ENCODE results near the gene SLC22A17. TPM values are rescaled to one million over a fixed set of nuclear protein-coding genes. Genes with fewer than 3 reads are reported as not detected.
A peak's percentile ranks its signal among the peaks of the same experiment; 100 is the strongest.

Gene SLC22A17
- total RNA-seq (2021; fragmentation: NEBNext Ultra II Directional; extraction: Animal tissue kit (Norgen Biotek cat#: 25700)) (39.4 and 43.0 TPM in 2 replicates), polyA plus RNA-seq (2011; rRNA removed) (49.0 and 77.7 TPM in 2 replicates), polyA minus RNA-seq (2011; rRNA and poly(A)+ RNA removed) (17.3 and 17.8 TPM in 2 replicates)
- 37.0 TPM for polyA plus RNA-seq (2011; cell fraction: cytosol; rRNA removed)
- 247 TPM for polyA plus RNA-seq (2011; cell fraction: nucleus; rRNA removed)
- 27.3 to 49.2 TPM (median 43.9 TPM) in 4 replicates for polyA plus RNA-seq (2012, experiment 1 of 2)
- 32.6 TPM for polyA plus RNA-seq (2012, experiment 2 of 2)
- polyA plus RNA-seq (2013, experiment 1 of 2), result 46.6 TPM
- 48.6 TPM for polyA plus RNA-seq (2013, experiment 2 of 2)
- 21.3 TPM for polyA minus RNA-seq (2011; cell fraction: cytosol; rRNA and poly(A)+ RNA removed)
- polyA minus RNA-seq (2011; cell fraction: nucleus; rRNA and poly(A)+ RNA removed), result 35.1 TPM
- long read RNA-seq, experiment 1, transcript SLC22A17-211 (9 exons, 1,563 nt), result minor isoform, 5 of 44 reads
- long read RNA-seq, experiment 1, transcript SLC22A17-202 (10 exons, 2,238 nt), result major isoform, 11 of 44 reads
- long read RNA-seq, experiment 1, partial matches to known transcripts, result 12 of 44 reads
- long read RNA-seq, experiment 1, other reads (novel, unspliced or antisense), result 13 of 44 reads
- long read RNA-seq, experiment 2, partial matches to known transcripts, result 2 of 2 reads
- long read RNA-seq, experiment 2, other reads (novel, unspliced or antisense), result 0 of 2 reads

DNA sequence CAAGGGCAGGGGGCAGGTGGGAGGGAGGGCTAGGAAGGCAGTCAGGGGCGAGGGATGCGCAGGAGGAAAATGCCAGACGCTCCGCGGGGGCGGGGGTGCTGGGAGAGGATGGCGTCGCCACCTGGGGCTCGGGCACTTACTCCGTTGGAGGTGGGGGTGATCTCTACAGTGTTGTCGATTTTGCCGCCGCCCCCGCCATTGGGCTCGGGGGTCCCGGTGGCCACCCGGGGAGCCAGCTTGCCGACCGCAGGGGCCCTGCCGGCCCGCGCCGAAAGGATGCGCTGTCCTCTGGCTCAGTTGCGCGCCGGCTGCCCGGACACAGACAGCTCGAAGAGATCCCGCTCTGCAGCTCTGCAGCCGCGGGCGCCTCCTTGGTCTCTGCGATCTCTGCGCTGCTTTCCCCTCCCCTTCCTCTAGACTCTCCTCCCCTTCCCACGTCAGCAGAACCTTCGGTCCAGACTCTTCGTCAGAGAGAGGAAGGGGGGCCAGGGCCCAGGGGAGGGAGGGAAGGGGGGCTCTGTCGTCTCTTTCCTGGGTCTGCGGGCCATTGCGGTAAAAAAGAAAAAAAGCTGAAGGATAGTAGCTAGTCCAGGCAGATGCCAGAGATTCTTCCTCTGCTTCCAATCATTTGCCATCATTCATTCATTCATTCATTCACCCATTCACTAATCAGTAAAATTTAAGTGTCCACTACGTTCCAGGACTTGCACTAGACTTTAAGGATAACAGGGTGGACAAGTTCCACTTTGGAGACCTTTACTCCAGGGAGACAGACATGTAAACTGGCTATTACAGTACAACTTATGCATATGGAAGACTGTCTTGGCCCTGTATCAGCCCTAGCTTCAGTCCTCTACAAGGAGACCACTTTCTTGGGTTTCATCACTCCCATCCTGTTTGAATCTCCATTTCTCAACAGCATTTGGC, at the start of gene SLC22A17:
TSS of gene SLC22A17 (minus strand) at position 382 of the 927 bp plus-strand sequence.
- H3K79me2 ChIP-seq (ENCODE audit: control insufficient read depth in 1 of 2, insufficient read depth in 2 of 2, low read length in 2 of 2), result no peaks in the 10 kb centered on the region
- H3K14ac ChIP-seq (ENCODE audit: insufficient read length), result no peak within 1 kb of the TSS
- peak within 1 kb of the TSS; percentile 71; the same call in 1 of the 2 replicates for H2BK5ac ChIP-seq (ENCODE audit: low read depth, low read length)
- H3K56ac ChIP-seq (replicated peaks; ENCODE audit: insufficient read length, low read depth, low read length), result peak within 1 kb of the TSS; percentile 34
- H2BK12ac ChIP-seq (ENCODE audit: low read depth, low read length), result peak within 1 kb of the TSS; percentile 50; the same call in 1 of the 2 replicates
- H4K20me1 ChIP-seq (replicated peaks in 1 of 2; ENCODE audit: control insufficient read depth in 1 of 2, insufficient read depth in 2 of 2, low read length in 2 of 2), result peaks cover 0 to 3% of the 10 kb centered on the region in 2 experiments
- FAIRE-seq (no peak), DNase-seq (ENCODE audit: low read depth in 1 of 2, low spot score in 2 of 2) (peak in 1 of 2 experiments; percentile 86)
- H3K36me3 ChIP-seq (ENCODE audit: control insufficient read depth in 2 of 4, insufficient read depth in 4 of 4, low read length in 3 of 4), result peaks cover 0 to 10% (median 3%) of the 10 kb centered on the region in 4 experiments; a peak in 3 of 8 replicates
- H3K18ac ChIP-seq (ENCODE audit: extremely low read depth, low read length), result peak within 1 kb of the TSS; percentile 38
- no peak within 1 kb of the TSS for H3K4ac ChIP-seq (replicated peaks; ENCODE audit: insufficient read length, low read depth, low read length)
- 0 out of 2 replicates have a peak within 1 kb of the TSS, but pooled peaks have one; percentile 8 for H3K27ac ChIP-seq (ENCODE audit: low read depth, low read length)
- no peak within 1 kb of the TSS for H2BK15ac ChIP-seq (ENCODE audit: low read length)
- H3K9ac ChIP-seq (replicated peaks in 1 of 4; ENCODE audit: extremely low read depth in 1 of 4, low read depth in 3 of 4, low read length in 3 of 4), result peak within 1 kb of the TSS in 2 of 4 experiments; percentile 29 to 38; a peak in 4 of 7 replicates
- no peak within 1 kb of the TSS for H4K5ac ChIP-seq (ENCODE audit: insufficient read length, low read depth, low read length)
- POLR2A ChIA-PET (ENCODE audit: partially characterized antibody), result interaction anchor here (0.6 to 6.4 kb wide), 13 partner anchors 11 to 214 kb away, joined by 3 to 73 read pairs (median 4); partner anchors contain the start of genes CMTM5, EFS and PABPN1
- peaks cover 0 to 14% (median 10%) of the 10 kb centered on the region in 4 experiments; a peak in 6 of 7 replicates for H3K27me3 ChIP-seq (replicated peaks in 1 of 4; ENCODE audit: control insufficient read depth in 3 of 4, extremely low read depth in 1 of 4, insufficient read depth in 3 of 4, low read length in 3 of 4)
- no peak within 1 kb of the TSS for H3K23ac ChIP-seq (ENCODE audit: insufficient read length)
- H3K4me1 ChIP-seq (replicated peaks in 1 of 4; ENCODE audit: control insufficient read depth in 3 of 4, insufficient read depth in 4 of 4, low read length in 3 of 4), result peaks cover 0 to 3% (median 2%) of the 10 kb centered on the region in 4 experiments; a peak in 4 of 7 replicates
- WGBS, 2 experiments (ENCODE audit: extremely low coverage in 1 of 2, insufficient coverage in 1 of 2, insufficient read length in 1 of 2, insufficient replicate concordance in 2 of 2, low coverage in 1 of 2, low lambda C conversion rate in 2 of 2, missing lambda C conversion rate in 1 of 2), result 7% methylated on average over 8 of the region's 42 CpGs; no CpG with 5 or more reads in 1 of the 2 experiments
- peak within 1 kb of the TSS; percentile 59 to 92 for H3K4me2 ChIP-seq (ENCODE audit: insufficient read depth in 1 of 2, low read depth in 2 of 2, low read length in 2 of 2)
- peak within 1 kb of the TSS; percentile 41; the same call in 1 of the 2 replicates for H2AK5ac ChIP-seq (ENCODE audit: low read depth, low read length)
- peak within 1 kb of the TSS; percentile 37 to 84 (median 73) for H3K4me3 ChIP-seq (ENCODE audit: extremely low read depth in 1 of 4, insufficient read depth in 2 of 4, low read depth in 3 of 4, low read length in 4 of 4)
- H3K9me3 ChIP-seq (ENCODE audit: insufficient read depth in 2 of 2, low read depth in 1 of 2, low read length in 1 of 2), result no peaks in the 10 kb centered on the region
- peak within 1 kb of the TSS; percentile 19; the same call in 1 of the 2 replicates for H4K8ac ChIP-seq (ENCODE audit: extremely low read depth, insufficient read depth, low read length)
- H2BK120ac ChIP-seq (replicated peaks; ENCODE audit: low read depth, low read length), result no peak within 1 kb of the TSS
- 0 out of 2 replicates have a peak within 1 kb of the TSS, but pooled peaks have one; percentile 19 for H2AFZ ChIP-seq (ENCODE audit: low read length)
- CTCF ChIA-PET (ENCODE audit: partially characterized antibody), result interaction anchor here (0.6 to 20.9 kb wide), 14 partner anchors 8 to 294 kb away, joined by 3 to 333 read pairs (median 4); partner anchors contain the start of genes CMTM5, IL25, MYH7 and PABPN1
- H2BK20ac ChIP-seq (ENCODE audit: low read length), result no peak within 1 kb of the TSS
- no peak within 1 kb of the TSS for H4K91ac ChIP-seq (replicated peaks; ENCODE audit: insufficient read length, low read length)
- H3K23me2 ChIP-seq (ENCODE audit: low read depth, low read length), result peaks cover 10% of the 10 kb centered on the region
- no peaks in the 10 kb centered on the region for H3K79me1 ChIP-seq (ENCODE audit: low read depth, low read length)
- TF ChIP-seq MAFK (IDR thresholded peaks at IDR 0.05; ENCODE audit: low read depth, low read length) (no peak), CEBPB (IDR thresholded peaks at IDR 0.05; ENCODE audit: low read depth, low read length) (no peak), GABPA (IDR thresholded peaks at IDR 0.05; ENCODE audit: borderline replicate concordance, insufficient read depth, low read length) (no peak), SAP30 (IDR thresholded peaks at IDR 0.05; ENCODE audit: insufficient read depth, insufficient replicate concordance, low read length) (no peak), EGR1 (IDR thresholded peaks at IDR 0.05; ENCODE audit: borderline replicate concordance, low read depth, low read length) (peak; percentile 32; the same call in 1 of the 2 replicates), ASH2L (IDR thresholded peaks at IDR 0.05; ENCODE audit: low read length) (peak; percentile 62), CHD1 (IDR thresholded peaks at IDR 0.05; ENCODE audit: low read depth, low read length) (no peak)

Data from H1 (cell line).